Measurements from ENCODE around the gene XAGE2.
"Not testable (repeated sequence)": the region's sequence is repeated elsewhere in the genome, so short reads cannot be mapped to it uniquely, and the experiment has no call there.

The XAGE2 gene

GRCh38 chrX:52368368-52369055 is at the start of gene XAGE2:
Gene XAGE2, plus strand, starts transcription at chrX:52369021. Its CDS starts 994 bp downstream, at chrX:52370015.
- TF ChIP-seq CTCF (conservative IDR thresholded peaks at IDR 0.05; ENCODE audit: control insufficient read depth, insufficient read depth, low read depth, low read length) = no peak

GRCh38 chrX:52337410-52337809 is 31.4 kb upstream of the XAGE2 start:
- no peak for DNase-seq (ENCODE audit: low read depth)
- no peak for TF ChIP-seq CTCF (conservative IDR thresholded peaks at IDR 0.05; ENCODE audit: control insufficient read depth, insufficient read depth, low read depth, low read length)
- no peak overlapping the region for H3K4me3 ChIP-seq (ENCODE audit: control insufficient read depth, low read depth, low read length)

More at GRCh38 chrX:52368368-52369055, at the start of gene XAGE2:
- DNase-seq (ENCODE audit: low read depth) = no peak
- H3K4me3 ChIP-seq (ENCODE audit: control insufficient read depth, low read depth, low read length) = no peak within 1 kb of the TSS

- H3K4me3 ChIP-seq (ENCODE audit: control insufficient read depth, low read depth, low read length) = no peak overlapping the region
- peak; percentile 43 for DNase-seq (ENCODE audit: low read depth)
- no peak for TF ChIP-seq CTCF (conservative IDR thresholded peaks at IDR 0.05; ENCODE audit: control insufficient read depth, insufficient read depth, low read depth, low read length)
These were observed 27.3 kb upstream of the XAGE2 start for GRCh38 chrX:52341493-52341892.

GRCh38 chrX:52343131-52343530 is 25.7 kb upstream of the XAGE2 start:
- not testable (repeated sequence) for DNase-seq (ENCODE audit: low read depth); H3K4me3 ChIP-seq (ENCODE audit: control insufficient read depth, low read depth, low read length)

GRCh38 chrX:52345402-52345801 is 23.4 kb upstream of the XAGE2 start:
- not testable (repeated sequence) for H3K4me3 ChIP-seq (ENCODE audit: control insufficient read depth, low read depth, low read length)
- peak; percentile 61 for TF ChIP-seq CTCF (conservative IDR thresholded peaks at IDR 0.05; ENCODE audit: control insufficient read depth, insufficient read depth, low read depth, low read length)
- DNase-seq (ENCODE audit: low read depth) = peak; percentile 58

- TF ChIP-seq CTCF (conservative IDR thresholded peaks at IDR 0.05; ENCODE audit: control insufficient read depth, insufficient read depth, low read depth, low read length) = no peak
- H3K4me3 ChIP-seq (ENCODE audit: control insufficient read depth, low read depth, low read length) = no peak overlapping the region
- DNase-seq (ENCODE audit: low read depth) = peak; percentile 58
These were observed 22.4 kb upstream of the XAGE2 start for GRCh38 chrX:52346174-52347165.

GRCh38 chrX:52349681-52350080 is 19.1 kb upstream of the XAGE2 start:
- no peak for DNase-seq (ENCODE audit: low read depth)
- no peak for TF ChIP-seq CTCF (conservative IDR thresholded peaks at IDR 0.05; ENCODE audit: control insufficient read depth, insufficient read depth, low read depth, low read length)
- no peak overlapping the region for H3K4me3 ChIP-seq (ENCODE audit: control insufficient read depth, low read depth, low read length)

Measured in fibroblast of mammary gland (primary cell).